Kidney epithelial cell (primary cell): ENCODE results near the gene FAM83F. TPM values are rescaled to one million over a fixed set of nuclear protein-coding genes. Genes with fewer than 3 reads are reported as not detected.
"Not testable (repeated sequence)": the region's sequence is repeated elsewhere in the genome, so short reads cannot be mapped to it uniquely, and the experiment has no call there.

Source experiments
- DNase-seq: peaks from one replicate; pipeline ENCODE4 v3.0.0-alpha.2; 2010; ENCODE audit warnings: low read depth
- H3K27me3 ChIP-seq: 2 replicates; pipeline ENCODE4 v1.6.0; 2011; ENCODE audit warnings: low read length; ENCODE audit not compliant: control insufficient read depth, insufficient read depth
- H3K36me3 ChIP-seq: 2 replicates; pipeline ENCODE4 v1.5.1; 2011; ENCODE audit warnings: low read length; ENCODE audit not compliant: control insufficient read depth, insufficient read depth
- H3K4me3 ChIP-seq: 2 replicates; pipeline ENCODE4 v1.5.1; 2011; ENCODE audit warnings: low read depth, mild to moderate bottlenecking, control low read depth, low read length
- CTCF ChIP-seq: IDR thresholded peaks from 2 replicates; pipeline ENCODE4 v1.5.1; 2011; ENCODE audit warnings: mild to moderate bottlenecking, moderate library complexity, low read length, control low read depth, inconsistent platforms; ENCODE audit not compliant: insufficient read depth, poor library complexity, severe bottlenecking
- total RNA-seq: library from RNA; depleted of rRNA; stranded (reverse); fragments of >200 nt; gene quantifications from 2 replicates; pipeline ENCODE4 v1.2.3, GENCODE V29; 2015

The FAM83F gene
- total RNA-seq, 1 donor from 2014 or later = 6.9 TPM

- no peak for TF ChIP-seq CTCF
- Histone ChIP-seq H3K4me3 (no peak overlapping the region), H3K27me3 (peaks cover 27% of the 10 kb centered on the region), H3K36me3 (no peaks in the 10 kb centered on the region)
- DNase-seq = no peak
Measured at GRCh38 chr22:39990686-39991085, 4.1 kb upstream of the FAM83F start.

DNA sequence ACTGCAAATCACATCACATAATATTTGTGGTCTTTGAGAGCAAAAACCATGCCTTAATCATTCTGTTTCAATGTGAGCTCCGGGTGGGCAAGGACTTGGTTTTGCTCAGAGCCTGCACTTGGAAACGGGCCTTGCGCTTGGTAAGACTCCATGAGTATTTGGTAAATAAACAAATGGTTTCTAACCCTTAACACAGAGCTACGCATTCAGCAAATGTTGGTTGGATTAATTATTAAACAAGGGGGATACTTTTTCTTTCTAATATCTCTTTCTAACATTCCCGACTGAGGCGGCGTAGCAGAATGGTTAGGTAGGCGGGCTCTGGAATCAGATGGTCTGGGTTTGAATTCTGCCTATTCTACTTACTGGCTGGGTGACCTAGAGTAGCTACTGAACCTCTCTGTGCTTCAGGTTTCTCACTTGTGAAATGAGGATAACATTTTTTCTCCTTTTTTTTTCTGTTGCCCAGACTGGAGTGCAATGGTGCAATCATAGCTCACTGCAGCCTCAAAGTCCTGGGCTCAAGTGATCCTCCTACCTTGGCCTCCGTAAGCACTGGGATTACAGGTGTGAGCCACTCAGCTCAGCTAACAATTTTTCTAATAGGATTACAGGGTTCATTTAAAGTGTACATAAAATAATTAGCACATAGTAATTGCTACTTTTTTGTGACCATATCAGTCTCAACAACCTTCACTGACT lies 3.4 kb upstream of the FAM83F start:
- no peak for DNase-seq
- peaks cover 27% of the 10 kb centered on the region for H3K27me3 ChIP-seq
- no peak overlapping the region for H3K4me3 ChIP-seq
- no peak for TF ChIP-seq CTCF
- H3K36me3 ChIP-seq = no peaks in the 10 kb centered on the region

DNA sequence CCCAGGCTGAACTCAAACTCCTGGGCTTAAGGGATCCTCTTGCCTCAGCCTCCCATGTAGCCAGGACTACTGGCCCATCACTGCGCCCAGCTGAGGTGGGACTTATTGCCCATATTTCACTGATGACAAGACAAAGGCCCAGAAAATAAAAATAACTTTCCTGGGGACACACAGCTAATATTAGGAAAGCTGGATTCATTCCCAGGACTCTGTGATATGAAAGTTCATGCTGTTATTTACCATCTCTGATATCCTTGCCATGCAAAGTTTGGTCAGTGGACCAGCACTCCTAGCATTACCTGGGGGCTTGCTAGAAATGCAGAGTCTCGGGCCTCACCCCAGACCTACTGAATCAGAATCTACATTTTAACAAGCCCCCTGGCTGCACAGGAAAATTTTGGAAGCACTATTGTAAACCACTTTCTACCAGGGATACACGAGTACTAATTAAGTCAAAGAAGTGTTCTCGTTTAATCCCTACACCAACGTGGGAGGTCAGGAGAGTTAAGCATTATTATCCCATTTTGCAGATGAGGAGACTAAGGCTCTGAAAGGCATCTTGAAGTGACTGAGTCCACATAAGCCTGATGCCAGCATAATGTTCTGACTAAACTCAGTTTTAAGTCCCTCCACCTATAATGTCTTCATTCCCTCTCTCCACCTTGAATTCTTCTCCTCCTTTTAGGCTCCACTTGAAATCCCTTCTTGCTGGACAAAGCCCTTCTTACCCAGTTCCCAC lies 2.5 kb upstream of the FAM83F start:
- no peaks in the 10 kb centered on the region for H3K36me3 ChIP-seq
- TF ChIP-seq CTCF = no peak
- no peak for DNase-seq
- H3K27me3 ChIP-seq = peaks cover 27% of the 10 kb centered on the region
- H3K4me3 ChIP-seq = no peak overlapping the region

DNA sequence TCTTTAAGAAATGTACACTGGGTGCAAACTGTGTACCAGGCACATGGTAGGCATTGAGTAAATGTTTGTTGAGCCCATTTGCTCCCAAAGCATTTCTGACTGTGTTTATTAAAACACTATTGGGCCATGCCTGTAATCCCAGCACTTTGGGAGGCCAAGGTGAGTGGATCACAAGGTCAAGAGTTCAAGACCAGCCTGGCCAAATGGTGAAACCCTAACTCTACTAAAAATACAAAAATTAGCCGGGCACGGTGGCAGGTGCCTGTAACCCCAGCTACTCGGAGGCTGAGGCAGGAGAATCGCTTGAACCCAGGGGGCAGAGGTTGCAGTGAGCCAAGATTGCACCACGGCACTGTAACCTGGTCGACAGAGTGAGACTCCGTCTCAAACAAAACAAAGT lies 1.9 kb upstream of the FAM83F start:
- H3K36me3 ChIP-seq, H3K4me3 ChIP-seq, DNase-seq: not testable (repeated sequence)
- peaks cover 27% of the 10 kb centered on the region for H3K27me3 ChIP-seq

- Histone ChIP-seq H3K27me3 (peaks cover 18% of the 10 kb centered on the region), H3K36me3 (no peaks in the 10 kb centered on the region), H3K4me3 (peak overlapping the region; percentile 11)
- TF ChIP-seq CTCF = no peak
- no peak for DNase-seq
Measured at GRCh38 chr22:39994041-39994565, 651 bp upstream of the FAM83F start.

DNA sequence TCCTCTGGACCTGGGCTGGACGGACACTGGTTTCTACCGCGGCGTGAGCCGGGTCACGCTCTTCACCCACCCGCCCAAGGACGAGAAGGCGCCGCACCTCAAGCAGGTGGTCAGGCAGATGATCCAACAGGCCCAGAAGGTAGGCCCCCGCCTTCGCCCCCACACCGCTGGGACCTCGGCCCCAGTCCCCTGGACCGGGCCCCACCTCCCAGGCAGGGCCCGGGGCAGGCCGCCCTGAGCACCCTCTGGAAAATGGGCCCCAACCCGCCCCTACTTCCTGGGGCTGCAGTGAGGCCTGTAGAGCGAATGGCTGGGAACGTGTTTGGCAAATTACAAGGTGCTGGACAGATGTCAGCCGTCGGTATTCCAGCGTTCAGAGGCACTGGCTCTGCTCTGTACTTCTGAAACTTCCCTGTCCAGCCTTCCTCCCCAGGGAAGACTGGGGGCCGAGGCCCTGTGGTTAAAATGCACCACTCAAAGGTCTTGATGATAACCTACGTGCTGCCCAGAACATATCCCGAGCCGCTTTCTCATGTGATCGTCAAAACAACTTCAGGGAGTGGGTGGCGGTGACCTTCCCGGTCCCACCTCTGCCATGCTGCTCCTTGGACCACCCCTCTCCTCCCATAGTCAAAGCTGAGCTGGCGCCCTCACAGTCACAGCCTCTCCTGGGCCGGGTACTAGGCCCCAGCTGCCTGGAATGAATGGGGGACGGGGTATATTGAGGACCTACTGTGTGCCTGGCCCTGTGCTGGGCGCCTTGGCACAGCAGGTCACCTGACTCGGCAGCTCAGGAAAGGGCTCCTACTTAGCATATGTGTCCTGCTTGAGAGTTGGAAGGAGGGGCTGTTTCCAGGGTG lies 869 bp downstream of the FAM83F start:
- no peak for TF ChIP-seq CTCF
- Histone ChIP-seq H3K4me3 (peak overlapping the region; percentile 22), H3K36me3 (no peaks in the 10 kb centered on the region), H3K27me3 (peaks cover 12% of the 10 kb centered on the region)
- no peak for DNase-seq
